KMS-11 (cell line): ENCODE results near the gene PLAAT5.
A peak's percentile ranks its signal among the peaks of the same experiment; 100 is the strongest.

ENCODE experiments used
- H2AFZ ChIP-seq: fragments of 200-600 bp; sonication (generic); 2 replicates; pipeline ENCODE4 v1.6.1; 2016; ENCODE audit warnings: antibody characterized with exemption, mixed run types, low read depth
- H3K27ac ChIP-seq: fragments of 200-600 bp; sonication (generic); 2 replicates; pipeline ENCODE4 v1.6.1; 2016; ENCODE audit warnings: mild to moderate bottlenecking, mixed run types
- H3K27me3 ChIP-seq: fragments of 200-600 bp; sonication (generic); 2 replicates; pipeline ENCODE4 v1.6.1; 2017; ENCODE audit warnings: mild to moderate bottlenecking, low read depth, mixed run types, moderate library complexity; ENCODE audit not compliant: insufficient read depth
- H3K36me3 ChIP-seq: fragments of 200-600 bp; sonication (generic); 2 replicates; pipeline ENCODE4 v1.6.1; 2017; ENCODE audit warnings: mild to moderate bottlenecking, mixed run types; ENCODE audit not compliant: insufficient read depth
- H3K4me1 ChIP-seq: fragments of 200-600 bp; sonication (generic); 2 replicates; pipeline ENCODE4 v1.6.1; 2016; ENCODE audit warnings: mild to moderate bottlenecking, low read depth, mixed run types; ENCODE audit not compliant: poor library complexity, severe bottlenecking
- H3K4me2 ChIP-seq: fragments of 200-600 bp; sonication (generic); 2 replicates; pipeline ENCODE4 v1.7.0; 2016; ENCODE audit warnings: mild to moderate bottlenecking, mixed run types
- H3K4me3 ChIP-seq: fragments of 200-600 bp; sonication (generic); IDR thresholded peaks from 2 replicates; pipeline ENCODE4 v1.6.1; 2017; ENCODE audit warnings: low read depth, low read length, mixed read lengths; ENCODE audit not compliant: insufficient read depth
- H3K79me2 ChIP-seq: fragments of 200-600 bp; sonication (generic); 2 replicates; pipeline ENCODE4 v1.6.1; 2016; ENCODE audit warnings: low read depth, mixed run types; ENCODE audit not compliant: insufficient read depth
- H3K9ac ChIP-seq: fragments of 200-600 bp; sonication (generic); 2 replicates; pipeline ENCODE4 v1.6.1; 2016; ENCODE audit warnings: mild to moderate bottlenecking, mixed run types
- H4K20me1 ChIP-seq: fragments of 200-600 bp; sonication (generic); 2 replicates; pipeline ENCODE4 v1.6.1; 2016; ENCODE audit warnings: mild to moderate bottlenecking, mixed run types; ENCODE audit not compliant: insufficient read depth
- TF ChIP-seq, protein P1 (sequence below): fragments of 200-600 bp; sonication (generic); conservative IDR thresholded peaks from 2 replicates; pipeline ENCODE4 v1.6.1; 2017; ENCODE audit warnings: low read depth, mild to moderate bottlenecking, antibody characterized with exemption, low read length, moderate library complexity, mixed read lengths

The PLAAT5 gene

DNA sequence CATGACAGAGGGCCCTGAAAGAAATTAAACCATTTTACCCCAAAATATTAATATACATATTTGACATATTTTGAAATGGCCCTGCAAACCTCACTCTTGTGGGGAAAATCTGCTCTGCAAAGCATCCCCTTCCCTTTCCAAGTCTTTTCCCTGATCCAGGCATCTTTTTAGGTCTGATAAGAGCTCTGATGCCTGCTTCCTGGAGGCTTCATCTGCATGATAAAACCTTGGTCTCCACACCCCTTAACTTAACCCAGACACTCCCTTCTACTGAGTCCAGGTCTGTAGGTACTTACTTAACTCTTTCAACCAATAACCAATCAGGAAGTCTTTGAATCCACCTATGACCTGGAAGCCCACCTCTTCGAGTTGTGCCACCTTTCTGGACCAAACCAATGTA lies 13.1 kb upstream of the PLAAT5 start:
- H3K79me2 ChIP-seq: no peaks in the 10 kb centered on the region
- H3K27ac ChIP-seq: no peak overlapping the region
- H3K4me1 ChIP-seq: peaks cover 51% of the 10 kb centered on the region
- H3K4me2 ChIP-seq: no peak overlapping the region
- H3K27me3 ChIP-seq: no peaks in the 10 kb centered on the region
- TF ChIP-seq, protein P1, sequence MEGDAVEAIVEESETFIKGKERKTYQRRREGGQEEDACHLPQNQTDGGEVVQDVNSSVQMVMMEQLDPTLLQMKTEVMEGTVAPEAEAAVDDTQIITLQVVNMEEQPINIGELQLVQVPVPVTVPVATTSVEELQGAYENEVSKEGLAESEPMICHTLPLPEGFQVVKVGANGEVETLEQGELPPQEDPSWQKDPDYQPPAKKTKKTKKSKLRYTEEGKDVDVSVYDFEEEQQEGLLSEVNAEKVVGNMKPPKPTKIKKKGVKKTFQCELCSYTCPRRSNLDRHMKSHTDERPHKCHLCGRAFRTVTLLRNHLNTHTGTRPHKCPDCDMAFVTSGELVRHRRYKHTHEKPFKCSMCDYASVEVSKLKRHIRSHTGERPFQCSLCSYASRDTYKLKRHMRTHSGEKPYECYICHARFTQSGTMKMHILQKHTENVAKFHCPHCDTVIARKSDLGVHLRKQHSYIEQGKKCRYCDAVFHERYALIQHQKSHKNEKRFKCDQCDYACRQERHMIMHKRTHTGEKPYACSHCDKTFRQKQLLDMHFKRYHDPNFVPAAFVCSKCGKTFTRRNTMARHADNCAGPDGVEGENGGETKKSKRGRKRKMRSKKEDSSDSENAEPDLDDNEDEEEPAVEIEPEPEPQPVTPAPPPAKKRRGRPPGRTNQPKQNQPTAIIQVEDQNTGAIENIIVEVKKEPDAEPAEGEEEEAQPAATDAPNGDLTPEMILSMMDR: no peak
- no peaks in the 10 kb centered on the region for H3K36me3 ChIP-seq
- no peak overlapping the region for H2AFZ ChIP-seq
- no peak overlapping the region for H3K4me3 ChIP-seq
- no peaks in the 10 kb centered on the region for H4K20me1 ChIP-seq
- no peak overlapping the region for H3K9ac ChIP-seq

DNA sequence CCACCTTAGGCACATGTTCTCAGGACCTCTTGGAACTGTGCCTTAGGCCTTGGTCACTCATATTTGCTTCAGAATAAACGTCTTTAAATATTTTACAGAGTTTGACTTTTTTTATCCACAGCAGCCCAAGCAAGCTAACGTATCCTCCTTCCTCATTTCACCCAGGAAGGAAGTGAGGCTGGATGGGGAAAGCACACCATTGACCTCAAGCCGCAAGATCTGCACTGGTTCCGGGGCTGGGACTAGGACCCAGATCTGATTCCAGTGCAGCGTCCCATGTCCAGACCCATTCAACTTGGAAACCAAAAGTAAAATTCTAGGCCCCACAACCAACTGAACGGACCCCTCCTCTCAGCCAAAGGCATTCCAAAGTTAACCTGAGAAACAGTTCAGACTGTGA lies 12.5 kb upstream of the PLAAT5 start:
- Histone ChIP-seq H3K27ac (no peak overlapping the region), H3K36me3 (no peaks in the 10 kb centered on the region), H3K27me3 (no peaks in the 10 kb centered on the region), H3K4me1 (peaks cover 51% of the 10 kb centered on the region), H3K9ac (no peak overlapping the region), H2AFZ (no peak overlapping the region), H3K4me3 (no peak overlapping the region), H3K79me2 (no peaks in the 10 kb centered on the region), H4K20me1 (no peaks in the 10 kb centered on the region), H3K4me2 (peak overlapping the region; percentile 58; the same call in 1 of the 2 replicates)
- TF ChIP-seq, protein P1: no peak

DNA sequence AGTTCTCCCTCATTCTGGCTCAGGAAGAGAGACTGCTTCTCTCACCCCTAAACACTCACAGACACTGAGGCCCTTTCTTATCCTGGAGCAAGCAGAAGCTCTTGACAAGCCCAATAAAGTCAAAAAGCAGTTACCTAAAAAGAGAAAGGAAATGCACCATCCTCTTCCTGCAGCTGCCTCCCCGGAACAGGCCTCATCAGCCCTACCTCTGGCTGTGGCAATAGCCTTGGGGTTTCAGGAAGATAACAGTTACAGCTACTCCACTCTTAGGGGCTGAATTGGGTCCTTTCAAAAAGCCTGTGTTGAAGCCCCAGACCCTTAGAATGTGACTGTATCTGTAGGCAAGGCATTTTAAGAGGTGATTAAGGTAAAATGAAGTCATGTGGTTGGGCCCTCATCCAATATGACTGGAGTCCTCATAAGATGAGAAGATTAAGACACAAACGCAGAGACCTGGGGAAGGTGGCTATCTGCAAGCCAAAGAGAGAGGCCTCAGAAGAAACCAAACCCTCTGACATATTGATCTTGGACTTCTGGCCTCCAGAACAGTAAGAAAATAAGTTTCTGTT lies 11.4 kb upstream of the PLAAT5 start:
- Histone ChIP-seq H3K4me1 (peaks cover 45% of the 10 kb centered on the region), H3K36me3 (no peaks in the 10 kb centered on the region), H3K27ac (peak overlapping the region; percentile 72), H4K20me1 (no peaks in the 10 kb centered on the region), H3K4me3 (no peak overlapping the region), H2AFZ (peak overlapping the region; percentile 66), H3K27me3 (no peaks in the 10 kb centered on the region), H3K4me2 (peak overlapping the region; percentile 58), H3K79me2 (no peaks in the 10 kb centered on the region), H3K9ac (peak overlapping the region; percentile 12; the same call in 1 of the 2 replicates)
- TF ChIP-seq, protein P1: no peak

DNA sequence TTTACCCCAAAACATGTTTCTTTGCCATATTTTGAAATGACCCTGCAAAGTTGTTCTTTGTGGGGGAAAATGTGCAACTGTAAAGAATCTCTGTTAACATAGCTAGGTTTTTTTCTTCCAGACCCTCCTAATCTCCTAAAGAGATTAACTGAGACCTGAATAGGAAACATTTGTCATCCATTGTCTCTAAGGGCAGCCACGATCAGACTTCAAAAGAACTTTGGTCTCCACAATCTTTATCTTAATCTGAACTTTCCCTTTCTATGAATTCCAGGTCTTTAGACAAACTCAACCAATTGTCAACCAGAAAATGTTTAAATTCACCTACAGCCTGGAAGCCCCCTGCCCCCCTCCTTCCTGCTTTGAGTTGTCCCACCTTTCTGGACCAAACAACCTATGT lies 10.3 kb upstream of the PLAAT5 start:
- Histone ChIP-seq H2AFZ (no peak overlapping the region), H3K4me2 (no peak overlapping the region), H3K9ac (no peak overlapping the region), H3K27me3 (no peaks in the 10 kb centered on the region), H4K20me1 (no peaks in the 10 kb centered on the region), H3K4me1 (peaks cover 40% of the 10 kb centered on the region), H3K36me3 (no peaks in the 10 kb centered on the region), H3K4me3 (no peak overlapping the region), H3K27ac (no peak overlapping the region), H3K79me2 (no peaks in the 10 kb centered on the region)
- TF ChIP-seq, protein P1: no peak
